GM21619 (cell line): ENCODE data around the gene DLX3.
"Not testable (repeated sequence)": the region's sequence is repeated elsewhere in the genome, so short reads cannot be mapped to it uniquely, and the experiment has no call there.

Experiments used
- ATAC-seq: cut with Tn5 transposase; IDR thresholded peaks from one replicate; pipeline ENCODE4 v1.9.1; 2021; ENCODE audit not compliant: unreplicated experiment

The DLX3 gene

DNA sequence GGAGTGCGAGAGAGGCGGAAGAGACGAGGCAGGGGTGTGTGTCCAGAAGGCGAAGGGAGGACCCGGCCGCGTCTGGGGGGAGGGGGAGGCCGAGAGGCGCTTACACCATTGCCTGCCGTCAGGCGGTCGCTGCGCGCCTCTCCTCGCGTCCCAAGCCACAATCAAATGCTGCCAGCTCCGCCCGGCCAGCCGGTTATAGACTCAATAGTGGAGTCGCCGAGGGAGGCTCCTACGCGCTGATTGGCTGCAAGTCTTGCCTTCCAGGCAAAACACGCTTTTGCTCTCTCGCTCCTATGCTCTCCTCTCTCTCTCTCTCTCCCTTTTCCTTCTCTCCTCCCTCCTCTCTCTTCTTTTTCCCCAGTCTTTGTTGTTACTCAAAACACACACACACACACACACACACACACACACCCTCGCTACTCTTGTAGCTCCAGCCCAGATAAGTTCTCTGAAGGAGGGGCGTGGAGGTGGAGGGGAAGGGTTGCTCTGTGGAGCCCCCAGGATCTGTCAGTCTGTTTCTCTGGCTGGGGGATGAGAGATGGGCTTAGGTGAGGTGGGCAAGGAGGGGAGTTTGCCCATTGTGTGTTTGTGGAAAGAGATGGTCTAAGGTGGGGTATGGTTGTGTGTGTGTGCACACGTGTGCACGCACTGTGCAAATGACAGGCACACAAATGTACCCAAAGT, at the start of gene DLX3:
Gene DLX3 (minus strand): TSS at position 170 of the 684 bp plus-strand sequence. CDS start 226 bp downstream, outside the sequence.
- ATAC-seq: no peak

DNA sequence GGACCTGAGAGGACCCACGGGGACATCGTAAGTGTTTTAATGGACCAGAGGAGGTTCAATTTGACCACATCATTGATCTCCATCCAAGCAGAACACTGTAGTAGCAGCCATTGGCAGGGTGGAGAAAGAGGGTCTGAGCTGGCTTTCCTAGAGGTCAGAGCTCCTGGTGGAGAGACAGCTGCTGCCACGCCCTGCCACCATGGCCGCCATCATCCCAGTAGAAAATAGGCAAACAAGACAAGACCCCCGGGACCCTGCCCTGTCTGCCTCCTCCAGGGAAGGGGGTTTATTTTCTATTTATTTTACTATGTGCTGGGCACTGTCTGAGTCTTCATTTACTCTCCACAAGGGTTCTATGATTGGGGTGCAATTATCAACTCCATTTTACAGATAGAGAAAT, 49.5 kb upstream of the DLX3 start:
- ATAC-seq: no peak

DNA sequence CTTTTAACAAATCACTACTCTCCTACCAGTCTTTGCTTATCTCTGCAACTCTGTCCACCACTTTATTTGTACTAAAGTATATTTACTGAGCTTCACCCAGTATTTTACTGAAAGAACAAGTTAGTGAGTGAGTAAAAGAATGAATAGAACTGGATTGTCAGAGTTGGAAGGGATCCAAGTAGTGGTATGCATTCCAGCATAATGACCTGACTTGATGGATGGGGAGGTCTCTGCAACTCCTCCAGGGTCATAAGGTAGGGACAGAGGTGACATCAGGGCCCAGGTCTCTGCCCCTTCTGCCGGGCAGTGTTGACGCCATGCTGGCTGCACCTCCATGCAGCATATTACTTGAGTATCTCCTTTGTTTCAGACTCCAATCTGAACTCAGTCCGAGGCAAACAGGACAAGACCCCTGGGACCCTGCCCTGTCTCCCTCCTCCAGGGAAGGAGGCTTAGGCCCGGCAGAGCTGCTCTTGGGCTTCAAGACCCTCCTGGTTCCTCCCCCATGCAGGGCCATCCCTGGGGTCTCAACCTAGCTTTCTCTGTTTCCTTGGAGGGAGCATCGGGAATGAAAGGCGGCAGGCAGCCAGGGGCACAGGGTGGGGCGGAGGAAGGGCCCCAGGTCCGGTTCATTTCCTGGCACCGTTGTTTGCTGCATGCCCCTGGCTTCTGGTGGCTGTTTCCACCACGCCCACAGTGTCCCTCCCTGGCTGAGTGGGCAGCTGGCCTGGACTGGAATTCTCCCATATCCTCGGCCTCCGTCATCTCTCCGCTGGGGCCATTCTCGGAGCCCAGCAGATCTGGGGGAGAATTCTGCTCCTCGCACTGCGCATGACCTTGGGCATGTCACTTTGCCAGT, 48.5 kb upstream of the DLX3 start:
- ATAC-seq: no peak

DNA sequence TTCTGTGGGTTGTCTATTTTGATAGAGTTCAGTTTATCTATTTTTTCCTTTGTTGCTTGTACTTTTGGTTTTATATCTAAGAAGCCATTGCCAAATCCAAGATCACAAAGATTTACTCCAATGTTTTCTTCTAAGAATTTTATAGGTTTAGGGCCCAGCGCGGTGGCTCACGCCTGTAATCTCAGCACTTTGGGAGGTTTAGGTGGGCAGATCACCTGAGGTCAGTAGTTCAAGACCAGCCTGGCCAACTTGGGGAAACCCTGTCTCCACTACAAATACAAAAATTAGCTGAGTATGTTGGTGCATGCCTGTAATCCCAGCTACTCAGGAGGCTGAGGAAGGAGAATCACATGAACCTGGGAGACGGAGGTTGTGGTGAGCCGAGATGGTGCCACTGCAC, 47.2 kb upstream of the DLX3 start:
- ATAC-seq: no peak

DNA sequence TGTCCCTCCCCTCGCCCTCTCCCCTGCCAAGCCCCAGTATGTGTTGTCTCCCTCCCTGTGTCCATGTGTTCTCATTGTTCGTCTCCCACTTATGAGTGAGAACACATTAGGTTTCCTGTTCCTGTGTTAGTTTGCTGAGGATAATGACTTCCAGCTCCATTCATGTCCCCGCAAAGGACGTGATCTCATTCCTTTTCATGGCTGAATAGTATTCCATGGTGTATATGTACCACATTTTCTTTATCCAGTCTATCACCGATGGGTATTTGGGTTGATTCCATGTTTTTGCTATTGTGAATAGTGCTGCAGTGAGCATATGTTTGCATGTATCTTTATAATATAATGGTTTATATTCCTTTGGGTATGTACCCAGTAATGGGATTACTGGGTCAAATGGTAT, 45.5 kb upstream of the DLX3 start:
- not testable (repeated sequence) for ATAC-seq

DNA sequence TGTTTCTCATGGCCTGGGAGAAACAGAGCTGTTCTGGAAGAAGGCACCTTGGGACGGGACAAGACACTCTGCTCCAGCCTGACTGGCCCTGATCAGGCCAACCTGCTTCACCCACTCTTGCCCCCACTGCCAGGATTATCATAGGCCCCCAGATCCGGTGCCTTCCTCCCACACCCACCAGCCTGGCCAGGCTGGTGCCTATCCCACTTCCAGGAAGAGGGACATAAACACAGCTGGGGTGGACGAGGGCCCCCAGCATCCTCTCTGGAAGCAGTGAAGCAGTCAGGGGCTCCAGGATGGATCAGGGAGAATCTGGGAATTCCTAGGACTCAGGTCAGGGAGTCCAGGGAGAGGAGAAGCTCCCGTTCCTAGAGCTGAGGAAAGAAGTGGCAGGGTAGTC, 44.0 kb upstream of the DLX3 start:
- ATAC-seq: no peak

DNA sequence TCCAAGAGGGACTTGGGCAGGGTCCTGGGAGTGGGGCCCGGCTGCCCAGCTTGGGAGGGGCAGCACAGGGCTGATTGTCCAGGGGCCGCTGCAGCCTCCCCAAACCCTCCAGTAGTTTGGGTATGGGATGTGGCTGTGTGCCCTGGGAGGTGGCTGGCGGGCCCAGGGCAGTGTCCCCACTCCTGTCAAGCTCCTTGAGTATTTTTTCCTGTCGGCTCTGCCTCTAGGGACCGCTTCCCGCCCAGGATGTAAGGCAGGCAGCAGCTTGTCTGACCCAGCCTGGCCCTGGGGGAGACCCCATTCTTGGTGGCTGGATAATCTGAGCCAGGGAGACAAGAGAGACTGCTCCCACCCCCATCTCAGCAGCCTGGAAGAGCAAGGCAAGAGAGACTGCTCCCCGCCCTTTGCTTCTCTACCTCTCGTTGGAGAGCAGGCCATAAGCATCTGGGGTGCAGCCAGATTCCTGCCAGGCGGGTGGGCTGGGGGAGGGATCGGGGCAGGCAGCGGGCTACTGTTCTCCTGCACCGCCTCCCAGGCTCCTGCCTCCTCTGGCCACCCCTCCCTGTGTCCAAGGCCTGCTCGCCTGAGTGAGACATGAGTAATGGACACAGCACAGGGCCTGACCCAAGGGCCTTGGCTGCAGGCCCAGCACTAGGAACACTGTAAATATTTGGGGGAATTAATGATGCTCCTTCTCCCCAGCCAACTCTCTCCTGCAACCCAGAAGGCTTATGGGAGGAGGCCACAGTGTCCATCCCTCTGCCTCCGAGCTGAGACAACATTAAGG, 42.5 kb upstream of the DLX3 start:
- ATAC-seq: no peak

DNA sequence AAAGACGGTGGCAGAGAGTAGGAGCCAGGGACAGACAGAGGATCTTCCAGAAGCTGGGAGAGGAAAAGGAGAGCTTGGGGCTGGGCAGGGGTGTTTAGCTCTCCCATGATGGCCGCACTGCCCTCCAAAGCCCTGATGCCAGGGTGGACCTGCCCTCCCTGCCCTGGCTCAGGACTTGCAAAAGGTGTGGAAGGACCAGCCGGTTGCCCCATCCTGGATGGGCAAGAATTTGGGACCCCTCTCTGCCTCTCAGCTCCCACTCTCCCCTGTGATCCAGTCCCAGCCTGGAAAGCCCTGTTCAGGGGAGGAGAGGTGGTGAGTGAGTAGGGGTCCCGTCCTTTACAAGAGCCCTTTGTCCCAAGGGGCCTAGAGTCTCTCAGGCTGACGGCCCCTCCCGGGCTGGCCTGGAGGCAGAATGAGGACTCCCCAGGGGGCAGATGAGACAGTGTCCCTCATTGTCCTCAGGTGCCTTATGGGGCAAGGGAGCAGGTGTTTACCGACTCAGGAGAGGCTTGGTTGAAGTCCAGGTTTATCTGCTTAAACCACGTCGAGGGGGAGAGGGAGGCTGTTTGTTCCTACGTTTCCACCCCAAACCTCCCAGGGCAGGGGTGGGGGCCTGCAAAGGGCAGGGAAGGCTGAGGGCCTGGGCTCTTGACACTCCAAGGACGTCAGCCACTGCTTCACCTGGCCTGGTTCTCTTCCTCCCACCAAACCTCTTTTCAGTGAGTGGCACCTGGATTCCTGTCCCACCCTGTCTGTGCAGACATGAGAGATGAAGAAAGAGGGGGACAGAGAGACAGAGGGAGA, 41.6 kb upstream of the DLX3 start:
- no peak for ATAC-seq

DNA sequence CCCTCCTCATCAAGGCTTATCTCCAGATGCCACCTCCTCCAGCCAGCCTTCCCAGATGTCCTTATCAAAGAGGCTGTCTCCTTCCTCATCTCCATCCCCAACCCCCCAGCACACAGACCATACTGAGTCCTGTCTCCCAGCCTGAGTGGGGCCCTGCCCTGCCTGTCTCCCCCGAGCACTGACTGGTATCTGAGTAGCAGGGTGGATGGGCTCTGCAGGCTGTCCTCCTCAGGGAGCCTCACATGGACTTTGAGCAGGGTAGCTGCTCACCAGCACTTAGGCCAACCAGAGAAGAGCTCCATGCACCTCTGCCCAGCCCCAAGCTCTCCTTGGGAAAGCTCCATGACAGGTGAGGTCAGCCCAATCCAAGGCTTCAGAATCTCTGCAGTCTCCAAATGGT, 40.9 kb upstream of the DLX3 start:
- ATAC-seq: no peak

DNA sequence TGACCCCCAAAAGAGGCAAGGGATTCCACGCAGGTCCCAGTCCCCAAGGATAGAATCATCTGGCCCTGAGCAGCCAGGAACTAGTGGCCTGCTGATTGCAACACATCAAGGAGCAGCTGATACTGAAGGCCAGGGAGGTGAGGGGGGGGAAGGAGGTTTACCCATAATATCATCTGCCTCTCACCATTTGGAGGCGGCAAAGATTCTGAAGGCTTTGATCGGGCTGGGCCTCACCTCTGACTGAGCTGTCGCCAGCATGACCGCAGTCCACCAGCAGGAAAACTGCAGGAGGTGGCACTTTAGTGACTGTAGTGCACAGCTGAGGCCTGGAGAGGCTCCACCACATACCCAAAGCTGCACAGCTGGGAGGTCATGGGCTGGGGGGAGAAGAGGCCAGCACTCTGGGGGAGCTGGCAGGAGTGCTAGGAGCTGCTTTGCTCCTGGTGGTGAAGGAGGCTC, 40.4 kb upstream of the DLX3 start:
- no peak for ATAC-seq

DNA sequence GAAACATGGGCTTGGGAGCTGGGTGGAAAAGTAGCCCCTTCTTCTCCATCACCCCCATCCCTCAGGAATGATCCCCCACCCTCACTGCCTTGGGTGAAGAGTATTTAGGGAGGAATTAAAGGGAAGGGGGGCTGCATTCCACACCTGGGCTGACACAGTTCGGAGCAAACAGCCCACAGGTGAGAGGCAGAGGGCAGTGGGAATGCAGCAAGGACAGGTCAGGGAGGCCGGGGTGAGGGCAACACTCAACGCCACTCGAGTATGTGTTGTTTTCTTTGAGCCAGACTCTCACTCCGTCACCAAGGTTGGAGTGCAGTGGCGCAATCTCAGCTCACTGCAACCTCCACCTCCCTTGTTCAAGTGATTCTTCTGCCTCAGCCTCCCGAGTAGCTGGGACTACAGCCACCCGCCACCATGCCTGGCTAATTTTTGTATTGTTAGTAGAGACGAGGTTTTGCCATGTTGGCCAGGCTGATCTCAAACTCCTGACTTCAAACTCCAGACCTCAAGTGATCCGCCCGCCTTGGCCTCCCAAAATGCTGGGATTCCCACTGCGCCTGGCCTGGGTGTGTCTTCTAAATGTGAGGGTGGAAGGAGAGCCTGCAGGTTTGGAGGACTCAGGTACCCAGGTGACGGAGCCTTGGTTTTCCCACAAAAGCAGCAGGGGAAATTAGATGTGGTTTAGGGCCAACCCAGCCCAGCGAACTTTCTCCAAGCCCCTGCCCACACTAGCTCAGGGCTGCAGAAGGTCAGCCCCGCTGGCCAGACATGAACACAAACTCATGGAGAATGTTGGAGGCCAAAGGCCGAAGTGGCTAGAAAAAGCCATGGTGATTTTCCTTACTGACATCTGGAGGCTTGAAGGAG, 39.7 kb upstream of the DLX3 start:
- no peak for ATAC-seq

DNA sequence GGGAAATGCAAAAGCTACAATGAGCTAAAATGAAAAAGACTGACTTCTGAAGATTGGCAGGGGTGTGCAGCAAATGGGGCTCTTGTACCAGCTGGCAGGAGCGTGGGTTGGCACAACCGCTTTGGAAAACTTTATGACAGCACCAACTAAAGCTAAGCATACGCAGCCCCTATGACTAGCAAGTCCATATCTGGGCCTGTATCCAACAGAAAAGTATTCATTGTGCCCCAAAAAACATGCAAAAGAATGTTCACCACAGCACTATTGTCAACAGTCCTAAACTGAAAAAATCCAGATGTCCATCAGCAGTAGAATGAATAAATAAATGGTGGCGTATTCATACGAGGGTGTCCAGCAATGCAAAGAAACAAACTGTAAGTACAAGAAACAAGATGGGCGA, 38.3 kb upstream of the DLX3 start:
- no peak for ATAC-seq

DNA sequence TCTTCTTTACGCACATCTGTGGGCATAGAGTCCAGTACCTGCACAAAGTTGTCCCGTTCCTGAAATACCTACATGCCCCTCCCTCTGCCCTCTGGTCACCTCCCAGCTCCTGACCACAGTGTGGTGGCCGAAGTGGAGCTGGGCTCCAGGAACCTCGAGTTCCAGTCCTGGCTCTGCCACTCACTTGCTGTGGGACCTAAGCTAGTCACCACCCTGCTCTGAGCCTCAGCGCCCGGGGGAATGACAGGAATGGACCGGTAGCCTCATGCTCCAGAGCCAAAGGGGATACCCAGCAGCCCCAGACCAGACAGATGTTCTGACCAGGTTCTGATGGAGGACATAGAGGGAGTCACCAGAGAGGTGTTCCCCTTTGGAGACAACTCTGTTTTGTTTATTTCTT, 34.2 kb upstream of the DLX3 start:
- ATAC-seq: no peak

DNA sequence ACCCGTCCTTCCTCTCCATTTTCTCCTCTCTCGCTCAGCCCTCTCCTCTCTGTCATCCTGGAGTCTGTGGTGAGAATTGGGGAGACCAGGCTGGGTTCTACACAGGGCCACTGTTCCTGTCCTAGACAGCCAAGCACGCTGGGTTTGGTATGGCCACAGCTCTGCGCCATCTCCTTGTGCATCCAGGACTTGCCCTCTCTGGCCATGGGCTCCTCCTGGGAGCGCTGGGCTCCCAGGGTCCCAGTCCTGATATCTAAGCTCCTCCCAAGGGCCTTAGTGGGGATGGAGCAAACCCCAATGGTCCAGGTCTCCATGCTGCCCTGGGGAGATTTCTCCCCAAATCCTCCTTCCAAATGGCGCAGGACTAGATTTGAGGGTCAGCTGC, 33.7 kb upstream of the DLX3 start:
- ATAC-seq: no peak

DNA sequence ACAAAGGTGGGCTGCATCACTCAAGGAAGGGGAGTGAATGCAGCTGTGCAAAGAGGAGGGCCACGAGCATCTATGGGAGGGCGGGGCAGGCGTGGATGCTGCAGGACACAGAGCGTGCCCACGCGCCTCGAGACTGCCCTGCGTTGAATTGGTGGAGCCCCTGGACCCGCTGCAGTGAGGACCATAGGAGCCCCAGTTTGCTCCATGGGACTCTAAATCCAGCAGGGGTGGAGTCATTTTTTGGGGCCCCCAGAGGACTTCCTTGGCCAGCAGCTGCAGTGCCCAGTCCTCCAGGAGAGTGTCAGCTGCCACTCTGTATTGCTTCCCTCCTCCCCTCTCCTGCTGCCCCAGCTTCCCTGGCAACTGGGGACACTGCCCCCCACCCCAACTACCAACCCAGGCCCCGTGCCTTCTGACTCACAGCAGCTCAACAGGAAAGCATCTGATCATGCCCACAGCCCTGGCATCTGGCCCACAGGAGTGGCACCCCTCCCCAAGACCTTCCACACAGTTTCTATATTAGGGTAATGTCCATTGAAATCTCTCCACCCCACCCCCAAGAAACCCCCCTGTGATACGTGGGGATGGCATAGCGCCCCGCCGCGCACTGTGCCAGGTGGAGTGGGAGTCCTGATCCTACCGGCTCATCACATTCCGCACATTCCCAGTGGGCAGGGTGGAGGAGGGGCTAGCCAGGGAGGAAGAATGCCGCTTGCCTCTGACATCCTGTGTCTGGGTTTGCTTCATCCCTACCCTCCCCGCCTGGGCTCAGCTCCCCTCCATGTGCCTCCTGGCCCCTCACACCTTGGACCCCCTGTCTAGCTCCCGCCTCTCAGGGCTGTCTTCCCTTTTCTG, 33.1 kb upstream of the DLX3 start:
- ATAC-seq: no peak

DNA sequence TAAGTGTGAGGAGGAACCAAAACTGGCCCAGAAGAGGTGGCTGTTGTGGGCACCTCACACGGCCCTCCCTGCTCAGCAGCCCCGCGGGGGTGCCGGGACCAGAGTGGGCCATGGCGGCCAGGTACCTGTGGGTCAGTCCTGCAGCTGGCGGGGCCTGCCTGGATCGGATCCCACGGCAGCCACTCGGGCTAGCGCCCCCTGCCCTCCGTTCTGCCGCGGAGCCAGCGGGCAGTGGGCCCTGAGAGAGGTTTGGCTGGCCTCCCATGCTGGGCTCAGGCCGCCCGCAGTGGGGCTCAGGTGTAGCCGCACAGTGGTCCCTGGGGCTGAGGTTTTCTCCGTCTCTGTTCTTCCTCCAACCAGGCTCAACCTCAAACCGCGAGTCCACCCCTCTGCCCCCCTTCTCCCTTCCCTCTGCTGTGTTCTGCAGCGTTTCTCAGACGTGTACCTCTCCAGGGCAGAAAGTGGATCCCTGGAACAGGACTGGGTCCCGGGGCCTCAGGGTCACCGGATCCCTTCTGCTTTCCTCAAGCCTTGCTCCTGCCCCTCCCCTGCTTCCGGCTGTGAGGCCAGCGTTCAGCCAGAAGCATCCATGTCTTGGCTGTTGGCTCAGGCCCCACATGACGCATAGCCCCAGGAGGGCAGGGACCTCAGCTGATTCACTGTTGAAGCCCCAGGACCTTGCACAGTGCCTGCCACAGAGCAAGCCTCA, 32.3 kb upstream of the DLX3 start:
- no peak for ATAC-seq

DNA sequence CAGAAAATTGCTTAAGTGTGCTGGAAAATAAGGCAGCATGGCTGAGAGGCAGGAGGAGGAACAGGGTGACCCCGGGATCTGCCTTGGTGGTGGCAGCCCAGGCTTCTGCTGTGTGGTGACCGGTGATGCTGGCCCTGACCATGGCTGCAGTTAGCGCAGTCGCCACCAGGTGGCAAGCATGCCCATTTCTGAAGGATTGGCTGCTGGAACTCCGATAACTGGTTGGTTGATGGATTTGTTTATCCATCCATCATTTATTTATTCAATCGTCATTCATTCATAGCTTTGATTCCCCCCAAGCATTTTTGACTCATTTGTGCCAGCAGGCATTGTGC, 31.8 kb upstream of the DLX3 start:
- no peak for ATAC-seq

DNA sequence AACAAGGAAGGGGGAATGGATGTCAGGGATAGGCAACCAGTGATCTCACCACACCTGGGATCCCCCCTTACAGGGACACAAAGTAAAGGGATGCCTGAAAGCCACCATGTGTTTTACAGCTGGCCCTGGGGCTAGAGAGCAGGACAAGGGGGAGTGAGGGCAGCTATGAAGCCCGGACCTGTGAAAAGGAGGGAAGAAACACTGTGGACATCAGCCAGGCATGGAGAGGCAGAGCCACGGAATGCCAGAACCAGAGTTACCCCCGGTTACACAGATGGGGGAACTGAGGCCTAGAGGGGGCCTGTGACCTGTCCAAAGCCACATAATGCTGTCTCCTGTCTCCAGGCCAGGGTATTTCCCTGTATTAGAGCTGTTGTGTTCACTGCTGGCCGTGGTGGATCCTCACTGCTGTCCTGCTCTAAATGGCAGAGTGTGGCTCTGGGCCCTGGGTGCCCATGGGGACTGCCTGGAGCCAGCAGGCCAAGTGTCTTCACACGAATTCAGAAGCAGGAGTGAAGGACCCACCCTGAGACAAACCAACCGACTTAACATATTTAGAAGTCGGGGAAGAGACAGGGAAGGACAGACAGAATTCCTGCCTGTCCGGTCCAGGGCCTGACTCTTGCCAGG, 31.1 kb upstream of the DLX3 start:
- ATAC-seq: no peak
